ENCODE data around the gene MAP3K5.

MAP3K5 gene

GRCh38 chr6:136676075-136676474 lies 116.2 kb downstream of the MAP3K5 start:
- no peak for DNase-seq

GRCh38 chr6:136673571-136673970 lies 118.7 kb downstream of the MAP3K5 start:
- no peak for DNase-seq

DNA sequence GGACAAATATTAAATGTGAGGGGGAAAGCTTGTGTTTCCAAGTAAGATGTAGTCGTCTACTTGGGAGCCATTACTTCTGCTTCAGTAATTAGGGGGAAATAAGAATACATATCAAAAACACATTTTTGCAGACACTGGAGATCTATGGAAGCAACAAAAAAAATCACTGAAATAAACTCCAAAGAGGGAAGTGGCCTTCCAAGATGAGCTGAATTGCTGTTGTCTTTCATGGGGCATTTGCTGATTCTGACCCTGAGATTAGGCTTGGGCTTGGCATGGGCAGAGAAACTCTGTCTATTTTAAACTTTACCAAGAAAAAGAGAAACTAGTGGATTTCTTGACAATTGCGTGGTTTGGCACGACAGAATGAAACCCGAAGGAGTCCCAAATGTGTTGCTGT lies 120.1 kb downstream of the MAP3K5 start:
- DNase-seq: no peak

GRCh38 chr6:136669299-136669699 lies 123.0 kb downstream of the MAP3K5 start:
- no peak for DNase-seq

- DNase-seq: no peak
These were observed 123.7 kb downstream of the MAP3K5 start for GRCh38 chr6:136668571-136668970.

DNA sequence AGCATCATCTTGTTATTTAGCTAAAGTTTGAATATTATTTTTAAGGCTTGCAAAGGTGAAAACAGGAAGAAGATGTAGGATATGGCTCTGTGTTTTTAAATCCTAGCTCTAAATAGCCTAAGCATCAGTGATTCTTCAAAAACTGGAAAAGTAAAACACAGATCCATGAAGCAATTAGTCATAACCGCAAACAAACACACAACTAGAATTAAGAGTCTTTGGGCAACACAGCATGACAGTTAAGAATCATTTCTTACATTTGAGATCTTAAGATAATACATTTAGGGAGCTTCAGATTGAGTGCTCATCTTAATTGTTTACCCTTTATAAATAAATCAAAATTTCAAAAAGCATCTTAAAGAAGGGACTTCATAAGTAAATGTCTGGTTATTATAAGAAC lies 126.2 kb downstream of the MAP3K5 start:
- DNase-seq: no peak

GRCh38 chr6:136662347-136663237 lies 129.7 kb downstream of the MAP3K5 start:
- no peak for DNase-seq

DNA sequence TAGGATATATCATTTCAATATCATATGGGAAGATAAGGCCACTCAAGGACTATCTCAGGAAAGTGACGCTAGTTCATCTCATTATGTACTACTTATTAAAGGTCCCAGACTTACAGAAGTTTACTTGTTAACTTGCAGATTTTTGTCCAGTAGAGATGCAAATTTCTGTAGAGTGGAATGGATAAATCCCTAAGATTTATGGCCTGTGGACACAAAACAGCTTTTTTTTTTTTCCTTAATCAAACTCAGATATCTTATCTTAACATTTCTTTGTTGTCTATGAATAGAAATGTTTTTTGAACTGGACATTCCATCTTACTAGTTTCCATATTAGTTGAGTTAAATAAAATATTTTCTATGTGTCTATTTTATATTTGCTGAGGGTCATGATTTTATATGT lies 131.6 kb downstream of the MAP3K5 start:
- DNase-seq: no peak

GRCh38 chr6:136659991-136660499 lies 132.2 kb downstream of the MAP3K5 start:
- DNase-seq: no peak

GRCh38 chr6:136658711-136659110 lies 133.6 kb downstream of the MAP3K5 start:
- DNase-seq: no peak

GRCh38 chr6:136657666-136658065 lies 134.6 kb downstream of the MAP3K5 start:
- DNase-seq: no peak

DNA sequence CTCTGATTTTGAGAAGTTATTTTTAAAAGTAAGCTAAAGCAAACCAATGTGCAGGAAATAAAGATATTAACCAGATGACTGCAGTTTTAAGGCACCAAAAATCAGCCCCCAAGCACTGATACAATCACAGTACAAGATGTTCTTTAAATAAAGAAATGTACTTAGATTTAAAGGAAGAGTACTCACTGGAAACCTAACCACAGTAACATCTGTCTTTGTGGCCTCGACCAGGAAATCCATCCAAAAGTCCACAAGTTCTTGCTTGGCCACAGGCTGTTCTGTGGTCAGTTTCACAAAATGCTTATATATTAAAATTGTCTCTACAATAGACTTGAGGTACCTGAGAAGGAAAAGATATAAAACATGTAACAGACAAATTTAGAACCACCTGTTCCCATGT lies 136.2 kb downstream of the MAP3K5 start:
- DNase-seq: no peak

DNA sequence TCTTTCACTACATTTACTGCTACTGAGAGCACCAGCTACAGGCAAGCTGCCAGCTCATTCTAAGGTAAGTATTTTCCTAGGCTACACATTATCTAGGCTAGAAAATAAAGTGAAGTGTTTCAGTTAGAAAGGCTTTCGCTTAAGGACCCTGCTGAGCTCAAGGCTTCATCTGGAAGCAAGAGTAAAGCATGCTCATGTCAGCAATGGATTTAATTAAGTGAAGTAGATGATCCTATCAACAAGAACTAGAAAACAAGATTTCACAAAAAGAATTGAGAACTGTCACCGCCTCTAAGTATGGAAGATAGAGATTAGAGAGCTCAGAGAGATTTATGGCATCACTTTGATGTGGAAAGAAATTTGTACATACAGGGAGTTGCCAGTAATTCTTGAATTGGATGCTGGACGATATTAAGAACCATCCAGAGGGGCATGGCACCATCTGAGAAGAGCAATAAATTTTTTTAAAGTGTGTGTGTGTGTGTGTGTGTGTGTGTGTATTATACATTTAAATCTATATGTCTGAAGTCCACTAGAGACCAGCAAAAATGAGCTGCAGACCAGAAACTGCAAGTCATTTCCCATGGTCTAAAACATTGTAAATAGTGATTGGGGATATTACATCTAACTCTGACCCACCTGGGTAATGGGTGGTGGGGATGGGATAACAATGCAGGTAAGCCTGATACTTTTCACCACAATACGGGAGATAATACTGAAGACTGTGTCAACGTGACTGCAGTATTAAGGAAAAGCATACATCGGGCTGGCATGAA lies 136.8 kb downstream of the MAP3K5 start:
- DNase-seq: no peak

DNA sequence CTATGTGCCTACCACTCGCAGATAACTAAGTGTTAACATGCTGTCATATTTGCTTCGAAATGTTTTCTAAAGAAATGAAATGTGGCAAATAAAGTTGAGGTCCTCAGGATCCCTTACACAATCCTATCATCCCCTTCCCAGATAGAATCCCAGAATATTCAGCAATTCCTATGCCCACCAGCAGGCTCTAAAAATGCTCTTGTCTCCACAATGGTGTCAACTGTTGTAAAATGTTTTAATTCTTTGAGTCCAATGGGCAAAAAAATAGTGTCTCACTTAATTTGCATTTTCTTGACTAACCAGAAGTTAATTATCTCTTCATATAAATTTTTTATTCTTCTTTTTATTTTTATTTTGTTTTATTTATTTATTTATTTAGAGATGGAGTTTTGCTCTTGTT lies 138.2 kb downstream of the MAP3K5 start:
- DNase-seq: no peak

DNA sequence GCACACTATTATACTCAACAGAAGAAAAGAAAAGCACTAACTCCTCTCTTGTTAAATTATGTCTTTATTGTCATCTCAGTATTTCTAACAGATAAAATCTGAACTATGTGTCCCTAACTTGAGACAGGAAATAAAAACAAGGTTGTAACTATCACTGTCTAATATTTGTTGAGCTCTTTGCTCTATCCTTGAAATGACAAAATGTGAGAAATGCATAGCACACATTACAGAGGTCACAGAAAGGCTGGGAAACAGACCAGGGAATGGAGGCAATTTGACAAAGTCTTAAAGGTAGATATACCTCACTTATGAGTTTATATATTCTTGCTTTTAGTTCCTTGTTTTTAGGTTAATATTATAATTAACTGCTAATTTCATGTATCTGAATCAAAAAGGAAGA lies 139.6 kb downstream of the MAP3K5 start:
- DNase-seq: no peak

GRCh38 chr6:136651982-136652381 lies 140.3 kb downstream of the MAP3K5 start:
- DNase-seq: no peak

DNA sequence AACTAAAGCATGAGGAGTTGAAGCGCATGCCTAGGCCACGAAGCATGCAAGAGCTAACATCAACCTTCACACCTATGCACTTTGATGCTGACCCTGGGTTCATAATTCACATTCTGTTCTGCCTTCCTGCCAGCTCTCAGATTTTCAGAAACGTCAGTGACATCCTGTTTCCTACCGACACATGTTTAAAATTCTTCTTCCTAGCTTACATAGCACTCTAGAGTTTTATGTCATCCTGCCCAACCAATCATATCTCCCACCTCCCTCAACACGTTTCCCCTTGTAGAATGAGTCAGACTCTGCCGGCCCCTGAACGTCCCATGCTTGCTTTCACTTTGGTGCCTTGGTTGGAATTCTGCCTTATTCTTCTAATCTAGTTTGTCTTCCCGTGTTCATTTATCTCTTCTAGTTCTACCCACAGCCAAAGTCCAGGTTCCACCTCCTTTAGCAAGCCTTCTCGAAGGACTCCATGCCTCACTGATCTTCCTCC lies 144.9 kb downstream of the MAP3K5 start:
- no peak for DNase-seq

DNA sequence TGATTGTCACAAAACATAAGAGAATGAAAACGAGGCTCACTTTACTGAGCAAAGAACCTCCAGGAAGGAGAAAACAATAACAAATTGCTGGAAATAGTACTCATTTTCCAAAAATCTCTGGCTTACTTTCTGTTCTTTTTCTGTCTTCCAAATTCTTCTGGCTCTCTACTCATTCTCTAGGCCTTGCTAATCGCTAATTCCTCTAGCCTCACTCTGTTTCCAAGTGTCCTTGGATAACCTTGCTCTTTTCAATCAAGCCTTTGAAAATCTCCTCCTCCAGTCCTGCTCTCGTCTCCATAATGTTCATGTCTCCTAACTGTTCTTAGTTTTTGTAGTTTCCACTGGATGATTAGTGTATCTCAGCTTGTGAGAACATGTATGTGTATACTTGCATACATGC lies 145.9 kb downstream of the MAP3K5 start:
- no peak for DNase-seq

DNA sequence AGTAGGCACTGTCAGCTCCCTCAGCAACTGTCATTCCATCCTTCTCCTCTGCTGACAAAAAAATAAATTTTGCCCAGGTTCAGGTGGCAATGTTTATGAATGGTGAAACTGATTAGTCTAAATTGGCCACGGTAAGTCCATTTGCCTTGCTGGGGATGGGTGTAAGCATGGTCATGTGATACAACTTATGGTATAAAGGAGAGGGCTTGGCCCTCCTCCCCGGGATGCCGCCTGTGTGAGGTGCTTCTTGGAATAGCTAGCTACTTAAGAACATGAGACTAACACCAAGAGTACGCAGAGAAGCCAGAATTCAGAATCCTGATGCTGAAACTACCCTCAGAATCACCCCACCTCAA lies 147.7 kb downstream of the MAP3K5 start:
- DNase-seq: no peak

- peak; percentile 93 for DNase-seq
These were observed 148.3 kb downstream of the MAP3K5 start for GRCh38 chr6:136643850-136644596.

DNA sequence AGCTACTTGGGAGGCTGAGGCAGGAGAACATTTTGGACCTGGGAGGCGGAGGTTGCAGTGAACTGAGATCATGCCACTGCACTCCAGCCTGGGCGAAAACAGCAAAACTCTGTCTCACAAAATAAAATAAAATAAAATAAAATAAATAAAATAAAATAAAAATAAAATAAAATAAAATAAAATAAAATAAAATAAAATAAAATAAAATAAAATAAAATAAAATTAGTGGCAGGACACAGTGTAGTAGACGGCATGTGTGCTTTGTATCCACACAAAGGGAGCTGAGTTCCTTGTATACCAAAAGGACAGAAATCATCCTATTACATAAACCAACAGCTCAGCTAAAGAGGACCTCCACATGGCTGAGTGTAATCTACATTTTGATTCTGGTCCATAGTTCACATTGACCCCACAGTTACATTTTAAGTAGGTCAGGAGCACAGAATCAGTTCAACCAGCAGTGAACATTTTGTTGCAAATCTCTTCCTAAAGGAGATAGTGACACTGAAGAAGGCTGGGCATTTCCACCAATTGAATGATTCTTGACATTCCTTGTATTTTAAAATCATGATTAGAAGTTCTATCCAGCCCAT lies 150.3 kb downstream of the MAP3K5 start:
- DNase-seq: no peak

DNA sequence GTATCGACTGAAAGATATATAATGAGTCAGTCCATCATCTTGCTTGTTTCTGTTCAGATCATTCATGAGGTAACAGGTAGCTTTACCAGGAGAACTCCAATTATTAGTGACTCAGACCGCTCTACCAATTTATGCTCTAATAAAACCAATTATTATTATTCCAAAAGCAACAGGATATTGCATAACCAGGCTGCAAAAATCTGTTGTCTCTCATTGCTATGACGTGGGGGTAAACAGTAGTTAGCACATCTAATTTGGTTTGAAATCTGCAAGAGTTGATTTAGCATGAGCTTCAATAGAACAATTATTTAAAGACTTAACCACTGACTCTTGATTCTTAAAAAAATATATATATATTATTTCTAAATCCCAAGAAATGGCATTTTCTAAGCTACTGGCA lies 151.1 kb downstream of the MAP3K5 start:
- DNase-seq: no peak

Measured in islet precursor cell (in vitro differentiated cells).